Smooth muscle cell (in vitro differentiated cells): Measurements from ENCODE around the gene CCDC134. TPM values are rescaled to one million over a fixed set of nuclear protein-coding genes. Genes with fewer than 3 reads are reported as not detected.

ENCODE experiments used
- DNase-seq: peaks from one replicate; lab custom pipeline; 2025; ENCODE audit not compliant: unreplicated experiment; lab: John Stamatoyannopoulos, UW
- H2AFZ ChIP-seq: fragments of 200-600 bp; sonication (generic); 2 replicates; pipeline ENCODE4 v1.6.0; 2016; ENCODE audit warnings: antibody characterized with exemption, low read depth, mild to moderate bottlenecking
- H3F3A ChIP-seq: fragments of 200-600 bp; sonication (generic); 2 replicates; pipeline ENCODE4 v1.6.0; 2017; ENCODE audit warnings: antibody characterized with exemption, low read depth
- H3K27ac ChIP-seq: fragments of 200-600 bp; sonication (generic); 2 replicates; pipeline ENCODE4 v1.5.1; 2016; ENCODE audit warnings: low read depth, mild to moderate bottlenecking
- H3K27me3 ChIP-seq: fragments of 200-600 bp; sonication (generic); 2 replicates; pipeline ENCODE4 v1.6.1; 2016; ENCODE audit warnings: low read depth, mild to moderate bottlenecking
- H3K36me3 ChIP-seq: fragments of 200-600 bp; sonication (generic); 2 replicates; pipeline ENCODE4 v1.5.1; 2016; ENCODE audit warnings: low read depth
- H3K4me1 ChIP-seq: fragments of 200-600 bp; sonication (generic); 2 replicates; pipeline ENCODE4 v1.5.1; 2016; ENCODE audit warnings: low read depth
- H3K4me2 ChIP-seq: fragments of 200-600 bp; sonication (generic); 2 replicates; pipeline ENCODE4 v1.6.0; 2016; ENCODE audit warnings: mild to moderate bottlenecking
- H3K4me3 ChIP-seq: fragments of 200-600 bp; sonication (generic); 2 replicates; pipeline ENCODE4 v1.5.1; 2016; ENCODE audit warnings: mild to moderate bottlenecking
- H3K79me2 ChIP-seq: fragments of 200-600 bp; sonication (generic); 2 replicates; pipeline ENCODE4 v1.6.0; 2016; ENCODE audit warnings: low read depth, mild to moderate bottlenecking
- H3K9ac ChIP-seq: fragments of 200-600 bp; sonication (generic); 2 replicates; pipeline ENCODE4 v1.6.0; 2016; ENCODE audit warnings: low read depth
- H3K9me3 ChIP-seq: fragments of 200-600 bp; sonication (generic); replicated peaks from 2 replicates; pipeline ENCODE4 v1.5.1; 2016; ENCODE audit warnings: low read depth
- H4K20me1 ChIP-seq: fragments of 200-600 bp; sonication (generic); 2 replicates; pipeline ENCODE4 v1.6.0; 2016; ENCODE audit warnings: low read depth
- WGBS: methylation state at CpG from one replicate; pipeline ENCODE4 v1.1.7; 2016; ENCODE audit warnings: low lambda C conversion rate; 5-methylcytosine and 5-hydroxymethylcytosine counted together
- polyA plus RNA-seq: library from polyadenylated mRNA; unstranded; fragments of >200 nt; fragmentation: Nextera tagmentation; extraction: Ambion mirVana; gene quantifications from 2 replicates; pipeline ENCODE4 v1.2.1, GENCODE V29; 2016
- total RNA-seq: library from RNA; depleted of rRNA; stranded (reverse); fragments of >200 nt; gene quantifications from 2 replicates; pipeline ENCODE4 v1.2.3, GENCODE V29; 2014
- TF ChIP-seq, protein P1 (sequence below): fragments of 200-600 bp; sonication (generic); IDR thresholded peaks from 2 replicates; pipeline ENCODE4 v1.5.1; 2017; ENCODE audit warnings: borderline replicate concordance, mild to moderate bottlenecking, antibody characterized with exemption; ENCODE audit not compliant: insufficient read depth, poor library complexity, severe bottlenecking

Gene CCDC134
- total and polyA plus RNA-seq, 2 experiments from 2014 or later: 7.4 to 8.8 TPM

DNA sequence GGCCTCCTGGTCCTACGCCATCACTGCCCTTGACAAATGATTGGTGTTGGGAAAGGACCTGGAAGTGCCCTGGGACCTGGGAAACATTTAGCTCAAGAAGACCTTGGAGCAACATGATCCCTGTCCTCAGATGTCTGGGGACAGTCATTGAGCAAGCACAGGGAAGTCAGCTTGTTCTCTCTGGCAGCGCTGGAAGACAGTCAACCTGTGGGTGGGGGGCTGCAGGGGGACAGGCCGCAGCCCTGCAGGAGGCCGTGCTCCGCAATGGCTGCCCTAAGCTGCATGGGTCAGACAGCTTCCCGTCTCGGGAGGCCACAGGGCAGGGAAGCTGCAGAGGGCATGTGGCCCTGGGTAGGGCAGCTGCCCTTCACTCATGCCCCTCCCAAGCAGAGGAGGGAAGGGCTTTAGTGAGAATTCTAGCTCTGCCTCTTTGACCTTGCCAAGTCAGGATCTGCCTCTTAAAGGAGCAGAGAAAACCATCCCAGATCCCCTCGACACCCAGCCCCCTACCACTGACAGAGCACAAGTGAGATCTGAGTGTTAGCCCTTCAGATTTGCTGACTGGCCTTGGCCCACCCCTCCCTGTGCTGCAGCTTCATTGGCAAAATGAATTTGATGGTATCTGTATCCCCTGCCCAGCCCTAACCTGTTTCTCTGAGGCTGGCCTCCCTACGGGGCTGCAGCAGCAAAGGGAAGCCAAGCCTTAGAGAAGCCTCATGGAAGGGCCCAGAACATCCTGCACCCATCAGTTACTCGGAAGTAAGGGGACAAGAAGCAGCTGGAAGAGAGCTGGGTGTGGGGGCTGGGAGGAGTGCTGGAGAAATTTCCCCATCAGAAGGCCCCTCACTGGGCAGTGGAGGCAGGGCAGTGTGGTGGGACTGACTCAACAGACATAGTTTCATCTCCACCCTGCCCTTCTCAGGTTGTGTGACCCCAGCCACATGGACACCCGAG is 26.2 kb downstream of the CCDC134 start:
- Histone ChIP-seq H3K4me2 (peak overlapping the region; percentile 63), H3K4me1 (peaks cover 22% of the 10 kb centered on the region), H4K20me1 (no peaks in the 10 kb centered on the region), H3K27me3 (no peaks in the 10 kb centered on the region), H3K36me3 (no peaks in the 10 kb centered on the region), H3K27ac (peak overlapping the region; percentile 81), H3K9ac (no peak overlapping the region), H2AFZ (no peak overlapping the region), H3F3A (no peaks in the 10 kb centered on the region), H3K9me3 (no peaks in the 10 kb centered on the region), H3K4me3 (no peak overlapping the region), H3K79me2 (no peaks in the 10 kb centered on the region)
- 64% methylated on average over 11 of the region's 11 CpGs for WGBS
- TF ChIP-seq, protein P1, sequence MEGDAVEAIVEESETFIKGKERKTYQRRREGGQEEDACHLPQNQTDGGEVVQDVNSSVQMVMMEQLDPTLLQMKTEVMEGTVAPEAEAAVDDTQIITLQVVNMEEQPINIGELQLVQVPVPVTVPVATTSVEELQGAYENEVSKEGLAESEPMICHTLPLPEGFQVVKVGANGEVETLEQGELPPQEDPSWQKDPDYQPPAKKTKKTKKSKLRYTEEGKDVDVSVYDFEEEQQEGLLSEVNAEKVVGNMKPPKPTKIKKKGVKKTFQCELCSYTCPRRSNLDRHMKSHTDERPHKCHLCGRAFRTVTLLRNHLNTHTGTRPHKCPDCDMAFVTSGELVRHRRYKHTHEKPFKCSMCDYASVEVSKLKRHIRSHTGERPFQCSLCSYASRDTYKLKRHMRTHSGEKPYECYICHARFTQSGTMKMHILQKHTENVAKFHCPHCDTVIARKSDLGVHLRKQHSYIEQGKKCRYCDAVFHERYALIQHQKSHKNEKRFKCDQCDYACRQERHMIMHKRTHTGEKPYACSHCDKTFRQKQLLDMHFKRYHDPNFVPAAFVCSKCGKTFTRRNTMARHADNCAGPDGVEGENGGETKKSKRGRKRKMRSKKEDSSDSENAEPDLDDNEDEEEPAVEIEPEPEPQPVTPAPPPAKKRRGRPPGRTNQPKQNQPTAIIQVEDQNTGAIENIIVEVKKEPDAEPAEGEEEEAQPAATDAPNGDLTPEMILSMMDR: no peak
- DNase-seq: no peak

DNA sequence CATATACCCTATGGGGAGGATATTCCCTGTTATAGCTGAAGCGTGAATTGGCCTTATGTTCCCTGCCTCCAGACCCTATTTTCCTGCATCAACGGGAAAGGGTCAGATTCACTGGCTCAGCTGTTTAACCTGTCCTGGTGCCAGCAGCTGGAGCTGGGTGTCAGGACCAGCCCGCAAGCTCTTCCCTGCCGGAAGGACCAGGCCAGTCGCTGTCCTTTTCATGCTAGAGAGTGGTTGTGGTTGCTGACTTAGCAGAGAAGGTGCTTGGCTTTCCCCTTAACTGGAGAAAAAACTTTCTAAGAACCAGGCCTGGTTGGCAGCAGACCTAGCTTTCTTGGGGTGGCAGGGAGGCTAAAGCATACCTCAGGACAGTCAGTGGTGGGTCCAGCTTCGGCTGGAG is 27.2 kb downstream of the CCDC134 start:
- no peak overlapping the region for H3K9ac ChIP-seq
- H3K36me3 ChIP-seq: no peaks in the 10 kb centered on the region
- TF ChIP-seq, protein P1: no peak
- no peak overlapping the region for H2AFZ ChIP-seq
- H3K4me3 ChIP-seq: no peak overlapping the region
- no peaks in the 10 kb centered on the region for H3K27me3 ChIP-seq
- H3K79me2 ChIP-seq: no peaks in the 10 kb centered on the region
- H3K4me2 ChIP-seq: no peak overlapping the region
- WGBS: 59% methylated on average over 6 of the region's 6 CpGs
- DNase-seq: no peak
- no peaks in the 10 kb centered on the region for H3F3A ChIP-seq
- H3K9me3 ChIP-seq: no peaks in the 10 kb centered on the region
- peak overlapping the region; percentile 21 for H3K27ac ChIP-seq
- H3K4me1 ChIP-seq: peaks cover 27% of the 10 kb centered on the region
- H4K20me1 ChIP-seq: no peaks in the 10 kb centered on the region

DNA sequence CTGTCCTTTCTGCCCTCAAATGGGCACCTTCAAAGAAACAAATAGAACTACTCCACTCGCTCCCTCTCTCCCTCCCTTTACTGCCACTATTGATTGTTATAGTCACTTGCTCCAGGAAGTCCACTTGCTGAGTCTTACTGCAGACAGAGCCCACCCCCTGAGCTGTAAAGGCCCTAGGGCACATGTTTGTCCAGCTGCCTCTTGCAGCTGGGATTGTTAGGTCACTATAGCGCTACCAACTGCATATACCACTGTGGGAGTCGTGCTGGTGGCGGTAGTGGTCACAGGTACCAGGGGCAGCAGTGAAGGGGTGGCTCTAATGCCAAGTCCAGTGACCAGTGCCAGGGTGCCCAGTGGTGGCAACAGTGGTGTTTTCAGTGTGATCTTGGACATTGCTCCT is 28.0 kb downstream of the CCDC134 start:
- whole genome bisulfite sequencing: 91% methylated on average over 4 of the region's 4 CpGs
- peaks cover 6% of the 10 kb centered on the region for H3K79me2 ChIP-seq
- no peak overlapping the region for H3K27ac ChIP-seq
- H3K4me3 ChIP-seq: no peak overlapping the region
- peaks cover 27% of the 10 kb centered on the region for H3K4me1 ChIP-seq
- H3K4me2 ChIP-seq: no peak overlapping the region
- H3K9me3 ChIP-seq: no peaks in the 10 kb centered on the region
- no peaks in the 10 kb centered on the region for H3F3A ChIP-seq
- TF ChIP-seq, protein P1: no peak
- DNase-seq: no peak
- no peak overlapping the region for H2AFZ ChIP-seq
- H3K36me3 ChIP-seq: no peaks in the 10 kb centered on the region
- H3K27me3 ChIP-seq: no peaks in the 10 kb centered on the region
- H4K20me1 ChIP-seq: peaks cover under 1% of the 10 kb centered on the region
- no peak overlapping the region for H3K9ac ChIP-seq

DNA sequence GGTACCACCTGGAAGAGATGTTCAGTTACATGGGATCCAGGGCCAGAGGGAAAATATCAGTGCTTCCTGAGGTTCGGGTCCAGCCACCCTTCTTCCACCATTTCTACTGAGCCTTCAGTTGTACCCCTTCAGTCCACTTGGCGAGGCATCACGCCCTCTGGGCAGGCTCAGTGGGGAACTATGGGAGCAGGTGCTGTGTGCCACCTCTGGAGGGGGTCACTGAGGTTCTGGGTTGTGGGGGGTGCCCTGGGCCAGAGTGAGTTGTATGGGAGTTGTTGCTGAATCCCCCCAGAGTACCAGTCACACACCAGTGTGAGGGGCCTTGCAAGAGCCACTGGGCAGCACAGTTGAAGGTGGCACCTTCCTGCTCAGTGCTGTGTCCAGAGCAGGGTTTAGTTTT is 29.7 kb downstream of the CCDC134 start:
- DNase-seq: no peak
- no peaks in the 10 kb centered on the region for H3K9me3 ChIP-seq
- peaks cover 22% of the 10 kb centered on the region for H3K79me2 ChIP-seq
- WGBS: 93% methylated on average over 3 of the region's 3 CpGs
- peaks cover 37% of the 10 kb centered on the region for H3K4me1 ChIP-seq
- H3K27me3 ChIP-seq: no peaks in the 10 kb centered on the region
- H3K27ac ChIP-seq: no peak overlapping the region
- TF ChIP-seq, protein P1: no peak
- no peak overlapping the region for H2AFZ ChIP-seq
- H3K4me3 ChIP-seq: no peak overlapping the region
- no peak overlapping the region for H3K9ac ChIP-seq
- H4K20me1 ChIP-seq: peaks cover 17% of the 10 kb centered on the region
- no peaks in the 10 kb centered on the region for H3K36me3 ChIP-seq
- no peak overlapping the region for H3K4me2 ChIP-seq
- no peaks in the 10 kb centered on the region for H3F3A ChIP-seq
